Islet precursor cell (in vitro differentiated cells): Measurements from ENCODE around the gene AFMID.
A peak's percentile ranks its signal among the peaks of the same experiment; 100 is the strongest.
"Not testable (repeated sequence)": the region's sequence is repeated elsewhere in the genome, so short reads cannot be mapped to it uniquely, and the experiment has no call there.

Source experiments
- DNase-seq: peaks from one replicate; pipeline ENCODE4 v3.0.0-alpha.2; 2018

AFMID gene

GRCh38 chr17:78154903-78155811 is 32.0 kb upstream of the AFMID start:
- peak; percentile 50 for DNase-seq

DNA sequence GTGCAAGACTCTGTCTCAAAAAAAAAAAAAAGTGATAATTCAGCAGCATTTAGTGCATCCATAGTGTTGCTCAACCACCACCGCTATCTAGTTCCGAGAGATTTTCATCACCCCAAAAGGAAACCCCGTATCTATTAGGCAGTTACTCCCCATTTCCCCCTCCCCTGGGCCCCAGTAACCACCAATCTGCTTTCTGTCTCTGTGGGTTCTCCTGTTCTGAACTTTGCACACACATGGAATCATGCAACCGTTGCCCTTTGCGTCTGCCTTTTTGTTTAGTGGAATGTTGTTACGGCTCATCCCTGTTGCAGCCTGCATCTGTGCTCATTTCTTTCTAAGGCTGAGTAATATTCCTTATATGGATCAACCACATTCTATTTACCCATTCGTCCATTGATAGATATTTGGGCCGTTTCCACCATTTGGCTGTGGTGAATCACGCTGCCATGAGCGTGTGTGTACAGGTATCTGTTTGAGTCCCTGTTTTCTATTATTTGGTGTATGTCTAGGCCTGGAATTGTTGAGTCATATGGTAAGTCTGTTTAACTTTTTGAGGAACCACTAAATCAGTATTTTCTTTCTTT is 27.5 kb upstream of the AFMID start:
- no peak for DNase-seq

DNA sequence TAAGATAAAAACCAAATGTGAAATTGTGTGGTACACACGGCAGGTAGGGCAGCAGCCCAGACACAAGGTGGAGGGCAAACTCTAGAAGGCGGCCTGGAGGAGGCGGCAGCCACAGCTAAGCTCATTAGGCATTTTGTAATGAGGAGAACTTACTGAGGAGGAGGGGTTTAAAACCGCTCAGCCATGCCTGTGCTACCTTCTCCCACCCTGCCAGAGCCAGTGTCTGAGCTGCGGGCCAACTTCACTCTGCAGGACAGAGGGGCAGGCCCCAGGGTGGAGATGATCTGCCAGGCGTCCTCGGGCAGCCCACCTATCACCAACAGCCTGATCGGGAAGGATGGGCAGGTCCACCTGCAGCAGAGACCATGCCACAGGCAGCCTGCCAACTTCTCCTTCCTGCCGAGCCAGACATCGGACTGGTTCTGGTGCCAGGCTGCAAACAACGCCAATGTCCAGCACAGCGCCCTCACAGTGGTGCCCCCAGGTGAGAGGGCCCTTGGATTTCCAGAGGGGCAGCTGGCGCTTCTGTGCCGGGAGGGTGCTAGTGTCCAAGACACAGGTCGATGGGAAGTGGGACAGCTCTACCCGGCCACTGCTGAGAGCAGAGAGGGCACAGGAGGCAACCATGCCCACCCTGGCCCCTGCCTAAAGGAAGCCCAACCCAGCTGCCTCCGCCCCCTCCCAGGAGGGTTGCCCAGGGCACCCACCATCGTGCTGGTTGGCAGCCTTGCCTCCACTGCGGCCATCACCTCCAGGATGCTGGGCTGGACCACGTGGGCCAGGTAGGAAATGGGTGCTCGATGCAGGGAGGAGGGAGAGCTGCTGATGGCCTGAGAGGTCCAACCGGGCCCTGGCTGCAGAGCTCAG is 23.0 kb upstream of the AFMID start:
- DNase-seq = peak; percentile 55

DNA sequence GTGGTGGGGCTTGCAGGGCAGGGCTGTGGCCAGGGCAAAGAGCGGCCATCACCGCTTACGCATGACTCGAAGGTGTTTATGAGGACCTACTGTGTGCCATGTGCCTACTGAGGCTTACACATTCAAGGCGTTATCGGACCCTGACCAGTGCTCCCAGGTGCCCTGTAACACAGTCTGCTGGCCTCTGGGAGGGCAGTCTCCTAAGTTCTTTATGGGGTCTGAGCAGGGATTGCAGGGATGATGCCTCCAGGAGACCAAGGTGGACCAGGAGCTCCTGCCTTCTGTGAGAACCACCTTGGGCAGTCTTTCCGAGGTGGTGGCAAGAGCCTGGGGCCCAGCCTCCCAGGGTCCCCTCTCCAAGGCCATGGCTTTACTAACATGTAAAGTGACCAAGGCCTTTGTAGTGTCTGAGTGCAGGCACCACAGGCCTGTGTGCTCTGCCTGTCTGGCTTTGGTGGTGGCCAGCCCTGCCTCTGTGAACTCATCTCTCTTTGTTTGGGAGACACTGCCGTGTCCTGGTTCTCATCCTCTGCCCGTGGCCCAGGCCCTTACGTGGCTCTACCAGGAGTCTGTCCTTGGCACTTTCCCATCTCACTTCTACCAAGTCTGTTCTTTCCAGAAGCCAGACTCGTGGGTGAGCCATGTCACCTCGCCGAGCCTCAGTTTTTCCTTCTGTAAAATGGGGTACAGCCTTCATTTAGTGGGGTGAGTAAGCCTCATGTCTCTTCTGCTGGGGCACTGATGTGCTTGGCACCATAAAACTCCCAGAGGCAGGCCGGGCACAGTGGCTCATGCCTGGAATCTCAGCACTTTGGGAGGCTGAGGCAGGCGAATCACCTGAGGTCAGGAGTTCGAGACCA is 22.2 kb upstream of the AFMID start:
- peak; percentile 59 for DNase-seq

DNA sequence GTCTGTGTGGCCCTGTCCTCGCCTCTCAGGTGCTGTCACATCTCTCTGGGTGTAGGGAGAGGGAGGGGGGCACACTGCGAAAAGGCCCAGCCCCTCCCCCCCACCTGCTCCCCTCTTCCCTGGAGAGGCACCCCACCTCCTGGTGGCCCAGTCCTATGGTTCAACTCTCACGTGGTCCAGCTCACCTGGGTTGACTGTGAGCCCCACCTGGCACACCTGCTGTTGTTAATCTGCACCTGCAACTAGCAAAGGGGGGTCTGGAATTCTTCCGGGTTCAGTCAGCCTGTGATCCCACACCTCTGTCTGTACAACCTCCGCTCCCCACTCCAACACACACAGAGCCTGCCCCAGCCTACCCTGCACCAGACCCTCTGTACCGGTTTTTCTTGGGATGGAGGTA is 20.7 kb upstream of the AFMID start:
- DNase-seq = no peak

- peak; percentile 93 for DNase-seq
Observed at GRCh38 chr17:78168242-78168902, 18.8 kb upstream of the AFMID start, which contains the start of gene SYNGR2. Gene SYNGR2 (plus strand): TSS chr17:78168581. CDS start chr17:78168617, 36 bp downstream.

GRCh38 chr17:78168903-78169793 is 18.0 kb upstream of the AFMID start:
- DNase-seq = peak; percentile 88

- DNase-seq = peak; percentile 58
Observed at GRCh38 chr17:78170692-78171590, 16.2 kb upstream of the AFMID start.

DNA sequence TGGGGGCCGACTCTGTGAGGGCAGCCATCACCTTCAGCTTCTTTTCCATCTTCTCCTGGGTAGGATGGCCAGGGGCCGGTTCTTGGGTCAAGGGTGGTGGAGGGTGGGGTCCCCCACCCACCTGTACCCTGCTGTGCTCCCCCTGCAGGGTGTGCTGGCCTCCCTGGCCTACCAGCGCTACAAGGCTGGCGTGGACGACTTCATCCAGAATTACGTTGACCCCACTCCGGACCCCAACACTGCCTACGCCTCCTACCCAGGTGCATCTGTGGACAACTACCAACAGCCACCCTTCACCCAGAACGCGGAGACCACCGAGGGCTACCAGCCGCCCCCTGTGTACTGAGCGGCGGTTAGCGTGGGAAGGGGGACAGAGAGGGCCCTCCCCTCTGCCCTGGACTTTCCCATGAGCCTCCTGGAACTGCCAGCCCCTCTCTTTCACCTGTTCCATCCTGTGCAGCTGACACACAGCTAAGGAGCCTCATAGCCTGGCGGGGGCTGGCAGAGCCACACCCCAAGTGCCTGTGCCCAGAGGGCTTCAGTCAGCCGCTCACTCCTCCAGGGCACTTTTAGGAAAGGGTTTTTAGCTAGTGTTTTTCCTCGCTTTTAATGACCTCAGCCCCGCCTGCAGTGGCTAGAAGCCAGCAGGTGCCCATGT is 15.4 kb upstream of the AFMID start:
- DNase-seq = not testable (repeated sequence)

- DNase-seq = peak; percentile 58
Observed at GRCh38 chr17:78172249-78173051, 14.7 kb upstream of the AFMID start.

DNA sequence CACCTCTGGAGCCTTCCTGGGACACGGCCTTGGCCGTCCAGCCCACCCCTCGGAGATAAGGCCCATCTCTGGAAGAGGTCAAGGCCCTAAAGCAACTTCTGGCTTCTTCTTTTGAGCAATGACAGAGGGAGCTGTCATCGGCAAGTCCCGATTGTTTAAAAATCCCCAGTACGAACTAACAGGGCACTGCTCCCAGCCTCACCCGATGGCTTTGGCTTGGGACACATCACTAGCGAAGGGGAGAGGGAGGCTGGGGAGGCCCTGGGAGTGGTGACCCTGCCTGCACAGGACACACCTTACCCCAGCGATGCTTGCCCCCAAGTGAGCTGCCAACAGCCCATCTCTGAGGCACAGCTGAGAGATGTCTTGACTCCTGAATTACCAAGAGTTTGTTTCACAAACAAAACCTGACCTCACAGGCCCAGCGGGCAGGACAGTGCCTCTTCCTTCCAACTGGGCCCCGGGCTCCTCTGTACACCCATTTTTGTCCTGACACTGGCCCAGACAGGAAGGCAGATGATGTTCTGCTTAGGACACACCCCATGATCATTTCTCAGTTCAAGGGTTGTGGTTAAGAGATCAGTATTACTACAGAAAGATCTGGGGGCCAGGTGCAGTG is 14.0 kb upstream of the AFMID start:
- DNase-seq = no peak

DNA sequence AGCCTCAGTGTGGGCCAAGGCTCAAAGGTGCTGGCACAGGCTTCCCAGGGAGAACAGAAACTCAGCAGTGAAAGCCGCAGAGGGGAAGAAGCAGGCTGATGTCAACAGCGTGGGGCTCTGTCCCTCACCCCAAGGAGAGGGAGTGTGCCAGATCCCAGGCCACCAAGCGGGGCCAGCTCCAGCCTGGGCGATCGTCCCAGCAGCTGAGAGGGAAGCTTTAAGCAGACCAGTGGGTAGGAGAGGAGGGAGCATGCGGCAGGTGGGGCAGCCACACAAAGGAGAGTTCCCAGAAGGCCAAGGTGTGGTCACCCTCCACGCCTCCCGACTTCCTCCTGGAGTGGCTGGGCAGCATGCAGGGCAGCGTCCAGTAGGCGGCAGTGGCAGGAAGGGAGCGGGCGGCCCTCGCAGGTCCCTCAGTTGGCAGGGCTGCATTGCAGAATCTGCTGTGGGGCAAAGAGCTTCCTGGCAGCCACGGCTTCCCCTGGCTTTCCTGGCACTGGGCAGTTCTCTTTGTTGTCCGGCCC is 12.8 kb upstream of the AFMID start:
- no peak for DNase-seq

- DNase-seq = no peak
Observed at GRCh38 chr17:78174870-78175642, 12.1 kb upstream of the AFMID start.

GRCh38 chr17:78175643-78175981 is 11.6 kb upstream of the AFMID start:
- no peak for DNase-seq

- DNase-seq = peak; percentile 92
Observed at GRCh38 chr17:78176548-78177025, 10.6 kb upstream of the AFMID start.

DNA sequence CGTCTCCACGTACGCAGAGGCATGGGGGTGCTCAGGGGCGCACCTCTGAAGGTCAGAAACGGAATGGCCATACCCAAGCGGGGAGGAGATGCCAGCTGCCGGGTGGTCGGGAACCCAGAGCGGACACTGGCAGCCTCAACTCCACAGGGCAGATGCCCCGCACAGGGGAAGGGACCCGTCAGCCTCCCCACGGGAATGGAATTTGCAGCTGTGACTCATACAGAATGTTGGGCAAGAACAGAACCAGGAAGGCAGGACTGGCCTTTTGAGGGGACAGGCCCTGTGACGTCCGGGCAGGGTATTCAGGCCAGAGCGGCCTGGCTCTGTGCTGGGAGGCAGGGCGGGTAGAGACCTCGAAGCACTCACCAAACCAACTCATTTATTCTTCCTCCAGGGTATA is 7.8 kb upstream of the AFMID start:
- DNase-seq = peak; percentile 89

- no peak for DNase-seq
Observed at GRCh38 chr17:78180083-78180482, 7.1 kb upstream of the AFMID start.
